ENCODE data around the gene S100A16. TPM values are rescaled to one million over a fixed set of nuclear protein-coding genes. Genes with fewer than 3 reads are reported as not detected.

The S100A16 gene
- total RNA-seq, 1 experiment from 2014 or later, result 196 TPM

DNA sequence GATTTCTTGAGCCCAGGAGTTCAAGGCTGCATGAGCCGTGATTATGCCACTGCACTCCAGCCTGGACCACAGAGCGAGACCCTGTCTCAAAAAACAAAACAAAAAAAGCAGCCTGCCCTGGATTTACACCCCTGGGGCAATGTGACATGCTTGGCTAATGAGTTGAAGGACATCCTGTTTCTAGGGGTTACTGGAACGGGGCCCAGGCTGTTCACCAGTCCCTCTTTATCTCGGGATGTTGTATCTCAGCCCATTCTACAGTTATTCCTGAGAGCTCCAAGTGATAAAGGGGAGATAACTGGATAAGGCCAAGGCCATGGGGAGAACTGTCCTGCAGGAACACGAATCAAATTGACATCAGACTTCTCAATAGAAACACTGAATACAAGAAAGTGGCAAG is 25.6 kb downstream of the S100A16 start (continued):
- TF ChIP-seq, protein P1, sequence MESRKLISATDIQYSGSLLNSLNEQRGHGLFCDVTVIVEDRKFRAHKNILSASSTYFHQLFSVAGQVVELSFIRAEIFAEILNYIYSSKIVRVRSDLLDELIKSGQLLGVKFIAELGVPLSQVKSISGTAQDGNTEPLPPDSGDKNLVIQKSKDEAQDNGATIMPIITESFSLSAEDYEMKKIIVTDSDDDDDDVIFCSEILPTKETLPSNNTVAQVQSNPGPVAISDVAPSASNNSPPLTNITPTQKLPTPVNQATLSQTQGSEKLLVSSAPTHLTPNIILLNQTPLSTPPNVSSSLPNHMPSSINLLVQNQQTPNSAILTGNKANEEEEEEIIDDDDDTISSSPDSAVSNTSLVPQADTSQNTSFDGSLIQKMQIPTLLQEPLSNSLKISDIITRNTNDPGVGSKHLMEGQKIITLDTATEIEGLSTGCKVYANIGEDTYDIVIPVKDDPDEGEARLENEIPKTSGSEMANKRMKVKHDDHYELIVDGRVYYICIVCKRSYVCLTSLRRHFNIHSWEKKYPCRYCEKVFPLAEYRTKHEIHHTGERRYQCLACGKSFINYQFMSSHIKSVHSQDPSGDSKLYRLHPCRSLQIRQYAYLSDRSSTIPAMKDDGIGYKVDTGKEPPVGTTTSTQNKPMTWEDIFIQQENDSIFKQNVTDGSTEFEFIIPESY (IDR thresholded peaks at IDR 0.05; ENCODE audit: extremely low read depth, insufficient replicate concordance, low read length), result no peak
- TF ChIP-seq, protein P2, sequence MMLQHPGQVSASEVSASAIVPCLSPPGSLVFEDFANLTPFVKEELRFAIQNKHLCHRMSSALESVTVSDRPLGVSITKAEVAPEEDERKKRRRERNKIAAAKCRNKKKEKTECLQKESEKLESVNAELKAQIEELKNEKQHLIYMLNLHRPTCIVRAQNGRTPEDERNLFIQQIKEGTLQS (IDR thresholded peaks at IDR 0.05), result no peak
- no peak for TF ChIP-seq RAD21 (IDR thresholded peaks at IDR 0.05; ENCODE audit: low read depth)
- no peak for TF ChIP-seq ELF1 (IDR thresholded peaks at IDR 0.05; ENCODE audit: borderline replicate concordance, low read depth)
- TF ChIP-seq, protein P3, sequence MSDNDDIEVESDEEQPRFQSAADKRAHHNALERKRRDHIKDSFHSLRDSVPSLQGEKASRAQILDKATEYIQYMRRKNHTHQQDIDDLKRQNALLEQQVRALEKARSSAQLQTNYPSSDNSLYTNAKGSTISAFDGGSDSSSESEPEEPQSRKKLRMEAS (IDR thresholded peaks at IDR 0.05), result no peak
- TF ChIP-seq ZNF274 (IDR thresholded peaks at IDR 0.05; ENCODE audit: low read depth, low read length), result no peak
- no peak for TF ChIP-seq EGR1 (IDR thresholded peaks at IDR 0.05; ENCODE audit: low read depth)

DNA sequence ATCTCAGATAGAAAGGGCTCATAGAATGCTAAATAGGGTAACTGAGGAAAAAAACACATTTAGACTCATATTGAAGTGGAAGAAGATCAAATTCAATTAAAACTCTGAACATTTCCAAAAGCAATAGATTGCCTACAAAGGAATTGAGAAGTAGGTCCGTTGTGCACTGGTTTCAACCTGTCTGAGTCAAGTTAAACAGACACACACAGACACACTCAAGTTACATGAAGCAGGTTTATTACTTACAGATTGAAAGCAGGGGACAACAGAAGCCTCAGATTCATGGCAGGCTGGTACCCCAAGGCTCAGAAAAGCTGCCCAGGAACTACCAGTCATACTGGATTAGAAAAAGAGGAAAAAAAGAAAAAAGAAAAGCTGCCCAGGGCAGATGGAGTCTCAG is 26.6 kb downstream of the S100A16 start:
- ATAC-seq (no peak), DNase-seq (ENCODE audit: low read depth, low spot score) (no peak)
- H3K79me2 ChIP-seq (ENCODE audit: insufficient read depth, low read length), result no peaks in the 10 kb centered on the region
- no peak overlapping the region for H2AFZ ChIP-seq (ENCODE audit: low read depth, low read length, poor library complexity, severe bottlenecking)
- POLR2A ChIA-PET, result interaction anchor here (1.0 kb wide), 1 partner anchor 20 kb away, joined by 3 read pairs; no protein-coding TSS in a partner anchor
- no peak overlapping the region for H3K4me3 ChIP-seq (replicated peaks in 1 of 2; ENCODE audit: low read depth in 1 of 2, low read length in 2 of 2)
- no peak overlapping the region for H3K4me2 ChIP-seq (ENCODE audit: low read length)
- no peaks in the 10 kb centered on the region for H3K36me3 ChIP-seq (ENCODE audit: control insufficient read depth in 1 of 2, insufficient read depth in 2 of 2, low read length in 2 of 2)
- no peaks in the 10 kb centered on the region for H4K20me1 ChIP-seq (ENCODE audit: insufficient read depth)
- H3K27me3 ChIP-seq (ENCODE audit: insufficient read depth, low read length), result no peaks in the 10 kb centered on the region
- no peak overlapping the region for H3K27ac ChIP-seq (ENCODE audit: low read depth, low read length)
- CTCF ChIA-PET, result interaction anchor here (3.1 kb wide), 1 partner anchor 14 kb away, joined by 9 read pairs; no protein-coding TSS in a partner anchor
- no TSS peak for BruUV-seq (replicated peaks)
- no peaks in the 10 kb centered on the region for H3K9me3 ChIP-seq (ENCODE audit: control insufficient read depth in 1 of 2, insufficient read depth in 1 of 2, low read depth in 1 of 2, low read length in 2 of 2)
- no peak overlapping the region for H3K9ac ChIP-seq (ENCODE audit: low read length)
- intact Hi-C loops (cut with micrococcal nuclease), result no loop called here
- TF ChIP-seq EGR1 (IDR thresholded peaks at IDR 0.05; ENCODE audit: low read depth), result no peak
- TF ChIP-seq, protein P4, sequence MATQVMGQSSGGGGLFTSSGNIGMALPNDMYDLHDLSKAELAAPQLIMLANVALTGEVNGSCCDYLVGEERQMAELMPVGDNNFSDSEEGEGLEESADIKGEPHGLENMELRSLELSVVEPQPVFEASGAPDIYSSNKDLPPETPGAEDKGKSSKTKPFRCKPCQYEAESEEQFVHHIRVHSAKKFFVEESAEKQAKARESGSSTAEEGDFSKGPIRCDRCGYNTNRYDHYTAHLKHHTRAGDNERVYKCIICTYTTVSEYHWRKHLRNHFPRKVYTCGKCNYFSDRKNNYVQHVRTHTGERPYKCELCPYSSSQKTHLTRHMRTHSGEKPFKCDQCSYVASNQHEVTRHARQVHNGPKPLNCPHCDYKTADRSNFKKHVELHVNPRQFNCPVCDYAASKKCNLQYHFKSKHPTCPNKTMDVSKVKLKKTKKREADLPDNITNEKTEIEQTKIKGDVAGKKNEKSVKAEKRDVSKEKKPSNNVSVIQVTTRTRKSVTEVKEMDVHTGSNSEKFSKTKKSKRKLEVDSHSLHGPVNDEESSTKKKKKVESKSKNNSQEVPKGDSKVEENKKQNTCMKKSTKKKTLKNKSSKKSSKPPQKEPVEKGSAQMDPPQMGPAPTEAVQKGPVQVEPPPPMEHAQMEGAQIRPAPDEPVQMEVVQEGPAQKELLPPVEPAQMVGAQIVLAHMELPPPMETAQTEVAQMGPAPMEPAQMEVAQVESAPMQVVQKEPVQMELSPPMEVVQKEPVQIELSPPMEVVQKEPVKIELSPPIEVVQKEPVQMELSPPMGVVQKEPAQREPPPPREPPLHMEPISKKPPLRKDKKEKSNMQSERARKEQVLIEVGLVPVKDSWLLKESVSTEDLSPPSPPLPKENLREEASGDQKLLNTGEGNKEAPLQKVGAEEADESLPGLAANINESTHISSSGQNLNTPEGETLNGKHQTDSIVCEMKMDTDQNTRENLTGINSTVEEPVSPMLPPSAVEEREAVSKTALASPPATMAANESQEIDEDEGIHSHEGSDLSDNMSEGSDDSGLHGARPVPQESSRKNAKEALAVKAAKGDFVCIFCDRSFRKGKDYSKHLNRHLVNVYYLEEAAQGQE (IDR thresholded peaks at IDR 0.05; ENCODE audit: low read depth), result no peak
- no peak for TF ChIP-seq SIN3A (IDR thresholded peaks at IDR 0.05; ENCODE audit: low read depth)
- TF ChIP-seq SP1 (IDR thresholded peaks at IDR 0.05; ENCODE audit: low read depth), result no peak
- no peak for TF ChIP-seq YY1 (IDR thresholded peaks at IDR 0.05; ENCODE audit: extremely low read depth, insufficient replicate concordance, low read depth, low read length)
- no peak for TF ChIP-seq EZH2 (IDR thresholded peaks at IDR 0.05)
- H3K4me1 ChIP-seq (ENCODE audit: control insufficient read depth in 1 of 2, insufficient read depth in 2 of 2, low read length in 2 of 2), result peaks cover 0 to 6% of the 10 kb centered on the region in 2 experiments; a peak in 2 of 4 replicates
- RAD21 ChIA-PET (ENCODE audit: low non-redundant PET in 1 of 2, low total read pairs in 2 of 2, uncharacterized antibody in 2 of 2, unreplicated experiment in 2 of 2), result no interaction called here
- H3K9me2 ChIP-seq (ENCODE audit: insufficient read depth), result no peaks in the 10 kb centered on the region

Measured in HCT116 (cell line).